A673 (cell line): Measurements from ENCODE around the gene SND1. TPM values are rescaled to one million over a fixed set of nuclear protein-coding genes. Genes with fewer than 3 reads are reported as not detected.
A peak's percentile ranks its signal among the peaks of the same experiment; 100 is the strongest.

Experiments
- Bru-seq: library from RNA; stranded (reverse); fragments of 400-500 nt; gene quantifications from one replicate; lab custom pipeline; 2021; lab: Mats Ljungman, UMichigan
- BruChase-seq, 2 experiments: library from RNA; stranded (reverse); fragments of 400-500 nt; gene quantifications; one replicate each; lab custom pipeline; 2021; lab: Mats Ljungman, UMichigan
- BruUV-seq: library from RNA; stranded (reverse); fragments of 400-500 nt; replicated peaks from 2 replicates; lab custom pipeline; 2021; lab: Mats Ljungman, UMichigan
- CTCF ChIA-PET: fragments of 300-600 bp; sonication (Branson Sonifier 250); formaldehyde crosslinking; loops from one replicate; lab custom pipeline; 2022; ENCODE audit warnings: antibody characterized with exemption; lab: Charles Lee
- POLR2A ChIA-PET: fragments of 300-600 bp; sonication (Branson Sonifier 250); formaldehyde crosslinking; loops from one replicate; lab custom pipeline; 2022; ENCODE audit warnings: antibody characterized with exemption; ENCODE audit not compliant: low non-redundant PET; lab: Charles Lee
- DNase-seq: peaks from one replicate; pipeline ENCODE4 v3.0.0-alpha.2; 2015; ENCODE audit warnings: low spot score
- H3K27ac ChIP-seq: fragments of 200-600 bp; sonication (generic); 2 replicates; pipeline ENCODE4 v1.5.1; 2016; ENCODE audit warnings: mixed run types, low read depth, mild to moderate bottlenecking, mixed read lengths, antibody characterized with exemption, low read length; ENCODE audit not compliant: poor library complexity, severe bottlenecking
- H3K27me3 ChIP-seq: fragments of 200-600 bp; sonication (generic); replicated peaks from 2 replicates; pipeline ENCODE4 v1.6.1; 2017; ENCODE audit warnings: mixed run types, low read depth, mild to moderate bottlenecking, mixed read lengths, antibody characterized with exemption, low read length; ENCODE audit not compliant: insufficient read depth, poor library complexity
- H3K36me3 ChIP-seq: fragments of 200-600 bp; sonication (generic); 2 replicates; pipeline ENCODE4 v1.6.1; 2016; ENCODE audit warnings: mixed run types, mild to moderate bottlenecking, mixed read lengths, antibody characterized with exemption, low read length; ENCODE audit not compliant: insufficient read depth, poor library complexity, severe bottlenecking
- H3K4me1 ChIP-seq: fragments of 200-600 bp; sonication (generic); 2 replicates; pipeline ENCODE4 v1.6.1; 2017; ENCODE audit warnings: mixed run types, mild to moderate bottlenecking, mixed read lengths, antibody characterized with exemption, low read length; ENCODE audit not compliant: insufficient read depth, poor library complexity, severe bottlenecking
- H3K4me3 ChIP-seq: fragments of 200-600 bp; sonication (generic); 2 replicates; pipeline ENCODE4 v1.5.1; 2016; ENCODE audit warnings: low read depth, mixed run types, mild to moderate bottlenecking, mixed read lengths, low read length; ENCODE audit not compliant: poor library complexity, severe bottlenecking
- H3K9me3 ChIP-seq: fragments of 200-600 bp; sonication (generic); 2 replicates; pipeline ENCODE4 v1.6.1; 2016; ENCODE audit warnings: mixed run types, low read depth, mild to moderate bottlenecking, mixed read lengths, antibody characterized with exemption, low read length; ENCODE audit not compliant: poor library complexity, severe bottlenecking
- CTCF ChIP-seq: fragments of 300-800, 200-600 bp; sonication (generic); conservative IDR thresholded peaks from 2 replicates; pipeline ENCODE4 v1.5.1; 2017; ENCODE audit warnings: low read depth, mild to moderate bottlenecking, antibody characterized with exemption, low read length, moderate library complexity, mixed read lengths
- EZH2 ChIP-seq: fragments of 200-600 bp; sonication (generic); IDR thresholded peaks from 2 replicates; pipeline ENCODE4 v1.6.1; 2017; ENCODE audit warnings: borderline replicate concordance, low read depth, mild to moderate bottlenecking, mixed read lengths, antibody characterized with exemption, low read length; ENCODE audit not compliant: poor library complexity, severe bottlenecking
- intact Hi-C: fragments of 100-400 bp; cut with micrococcal nuclease; formaldehyde crosslinking; loops from one replicate; pipeline ENCODE4 v1.10.0; 2022; ENCODE audit not compliant: unreplicated experiment
- long read RNA-seq: library from polyadenylated mRNA; stranded (forward); transcript quantifications from one replicate; pipeline ENCODE4 v2.0.0, GENCODE V29; 2022
- total RNA-seq: library from RNA; stranded (reverse); gene quantifications from 2 replicates; pipeline ENCODE4 v1.2.3, GENCODE V29; 2021

SND1 gene
- total RNA-seq (177 and 180 TPM in 2 replicates), Bru-seq, nascent RNA (percentile 91 among the genes with signal in this experiment), BruChase-seq, experiment 1, labeled RNA remaining after a 2-hour chase (percentile 76 among the genes with signal in this experiment), BruChase-seq, experiment 2, labeled RNA remaining after a 6-hour chase (percentile 70 among the genes with signal in this experiment)
- long read RNA-seq, transcript SND1-201 (24 exons, 3,476 nt): major isoform, 384 of 457 reads
- long read RNA-seq, partial matches to known transcripts: 38 of 457 reads
- long read RNA-seq, other reads (novel, unspliced or antisense): 35 of 457 reads

- peak; percentile 100 for DNase-seq
- intact Hi-C loops: no loop called here
- no peaks in the 10 kb centered on the region for H3K9me3 ChIP-seq
- peaks cover 17% of the 10 kb centered on the region for H3K4me1 ChIP-seq
- ChIA-PET POLR2A (no interaction called here), CTCF (no interaction called here)
- peak within 1 kb of the TSS; percentile 71 for H3K4me3 ChIP-seq
- no peaks in the 10 kb centered on the region for H3K27me3 ChIP-seq
- H3K36me3 ChIP-seq: no peaks in the 10 kb centered on the region
- H3K27ac ChIP-seq: peak within 1 kb of the TSS; percentile 90
- no TSS peak for BruUV-seq
- no peak for TF ChIP-seq CTCF
- no peak for TF ChIP-seq EZH2
Measured at GRCh38 chr7:127651556-127652332, at the start of gene SND1. Gene SND1, plus strand, starts transcription at chr7:127652194. Its CDS starts 180 bp downstream, at chr7:127652374.

DNA sequence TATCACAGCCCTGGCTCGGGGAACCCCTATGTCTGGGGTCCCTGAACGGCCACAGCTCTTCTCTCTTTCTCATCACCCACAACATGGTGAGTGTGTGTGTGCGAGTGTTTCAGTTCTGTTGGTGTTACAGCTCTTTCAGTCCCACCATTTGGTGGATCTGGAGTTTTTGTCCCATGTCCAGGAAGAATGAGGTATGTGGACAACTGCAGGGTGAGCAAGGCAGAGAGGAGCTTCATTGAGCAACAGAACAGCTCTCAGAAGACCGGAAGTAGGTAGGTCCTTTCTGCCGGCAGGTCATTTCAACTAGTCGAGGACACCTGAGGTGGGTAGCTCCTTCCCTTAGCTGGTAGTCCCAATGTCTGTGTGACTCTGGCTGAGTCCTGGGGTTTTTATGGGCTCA, 43.5 kb upstream of the SND1 start:
- no peak for TF ChIP-seq CTCF
- no peak for TF ChIP-seq EZH2
- no TSS peak for BruUV-seq
- no peak for DNase-seq
- H3K4me3 ChIP-seq: no peak overlapping the region
- no peaks in the 10 kb centered on the region for H3K9me3 ChIP-seq
- no peaks in the 10 kb centered on the region for H3K27me3 ChIP-seq
- H3K27ac ChIP-seq: no peak overlapping the region
- no peaks in the 10 kb centered on the region for H3K4me1 ChIP-seq
- ChIA-PET CTCF (no interaction called here), POLR2A (no interaction called here)
- intact Hi-C loops: no loop called here
- no peaks in the 10 kb centered on the region for H3K36me3 ChIP-seq

GRCh38 chr7:127609297-127609696, 42.7 kb upstream of the SND1 start:
- ChIA-PET POLR2A (no interaction called here), CTCF (no interaction called here)
- H3K27ac ChIP-seq: no peak overlapping the region
- H3K4me1 ChIP-seq: no peaks in the 10 kb centered on the region
- H3K27me3 ChIP-seq: no peaks in the 10 kb centered on the region
- TF ChIP-seq EZH2 (no peak), CTCF (no peak)
- H3K4me3 ChIP-seq: no peak overlapping the region
- no peaks in the 10 kb centered on the region for H3K9me3 ChIP-seq
- intact Hi-C loops: no loop called here
- DNase-seq: no peak
- no TSS peak for BruUV-seq
- H3K36me3 ChIP-seq: no peaks in the 10 kb centered on the region
